Measurements from ENCODE around the gene TMEM229B.

DNA sequence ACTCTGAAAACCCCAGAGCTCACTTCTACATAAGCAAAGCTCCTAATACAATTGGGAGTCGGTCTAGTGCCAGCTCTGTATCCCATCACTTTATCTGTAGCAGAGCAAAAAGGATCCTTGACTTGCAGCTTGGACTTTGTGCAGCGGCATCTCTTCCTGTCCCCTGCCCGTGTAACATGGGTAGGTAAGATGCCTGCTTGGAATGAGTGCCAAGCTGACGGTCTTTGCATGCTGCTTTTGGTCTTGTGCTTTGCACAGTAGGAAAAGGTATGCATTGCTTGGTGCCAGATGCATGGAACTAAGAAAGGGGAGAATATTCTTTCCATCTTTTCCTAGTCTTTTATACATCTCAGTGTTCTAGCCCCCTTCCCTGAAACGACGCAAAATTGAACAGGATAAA, 37.7 kb upstream of the TMEM229B start:
- TF ChIP-seq, protein P1, sequence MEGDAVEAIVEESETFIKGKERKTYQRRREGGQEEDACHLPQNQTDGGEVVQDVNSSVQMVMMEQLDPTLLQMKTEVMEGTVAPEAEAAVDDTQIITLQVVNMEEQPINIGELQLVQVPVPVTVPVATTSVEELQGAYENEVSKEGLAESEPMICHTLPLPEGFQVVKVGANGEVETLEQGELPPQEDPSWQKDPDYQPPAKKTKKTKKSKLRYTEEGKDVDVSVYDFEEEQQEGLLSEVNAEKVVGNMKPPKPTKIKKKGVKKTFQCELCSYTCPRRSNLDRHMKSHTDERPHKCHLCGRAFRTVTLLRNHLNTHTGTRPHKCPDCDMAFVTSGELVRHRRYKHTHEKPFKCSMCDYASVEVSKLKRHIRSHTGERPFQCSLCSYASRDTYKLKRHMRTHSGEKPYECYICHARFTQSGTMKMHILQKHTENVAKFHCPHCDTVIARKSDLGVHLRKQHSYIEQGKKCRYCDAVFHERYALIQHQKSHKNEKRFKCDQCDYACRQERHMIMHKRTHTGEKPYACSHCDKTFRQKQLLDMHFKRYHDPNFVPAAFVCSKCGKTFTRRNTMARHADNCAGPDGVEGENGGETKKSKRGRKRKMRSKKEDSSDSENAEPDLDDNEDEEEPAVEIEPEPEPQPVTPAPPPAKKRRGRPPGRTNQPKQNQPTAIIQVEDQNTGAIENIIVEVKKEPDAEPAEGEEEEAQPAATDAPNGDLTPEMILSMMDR (IDR thresholded peaks at IDR 0.05): no peak
- TF ChIP-seq POLR2A (IDR thresholded peaks at IDR 0.05): no peak

All from right lobe of liver (tissue), 4 donors.